ENCODE results near the gene RRP9. TPM values are rescaled to one million over a fixed set of nuclear protein-coding genes. Genes with fewer than 3 reads are reported as not detected.
A peak's percentile ranks its signal among the peaks of the same experiment; 100 is the strongest.

The RRP9 gene
- total and polyA plus RNA-seq, 4 donors, result 8.2 to 47.6 (median 33.5) TPM

GRCh38 chr3:51954713-51955112, 13.0 kb upstream of the RRP9 start:
- no peak for TF ChIP-seq CTCF (IDR thresholded peaks at IDR 0.05; ENCODE audit: control extremely low read depth, extremely low read depth)
- Histone ChIP-seq H3K9me3 (ENCODE audit: control insufficient read depth in 4 of 4, insufficient read depth in 3 of 4, low read length in 3 of 4) (no peaks in the 10 kb centered on the region), H3K4me3 (no peak overlapping the region), H3K4me1 (ENCODE audit: control insufficient read depth in 5 of 5, insufficient read depth in 5 of 5, low read length in 5 of 5) (peaks cover 0 to 11% (median 4%) of the 10 kb centered on the region in 5 donors), H3K27ac (ENCODE audit: low read depth in 1 of 2, low read length in 1 of 2) (no peak overlapping the region), H3K27me3 (ENCODE audit: control insufficient read depth in 3 of 3, insufficient read depth in 3 of 3, low read length in 2 of 3) (peaks cover 0 to 6% (median 0%) of the 10 kb centered on the region in 3 donors), H3K9ac (ENCODE audit: insufficient read depth in 1 of 2, low read length in 2 of 2) (no peak overlapping the region), H3K36me3 (ENCODE audit: control insufficient read depth in 4 of 4, insufficient read depth in 4 of 4, low read length in 4 of 4) (peaks cover 0 to 7% (median under 1%) of the 10 kb centered on the region in 4 donors)
- DNase-seq, result no peak
- no peak for ATAC-seq (ENCODE audit: insufficient read depth, low FRiP score)
- WGBS, 2 donors, result 88% methylated on average over 1 of the region's 1 CpG

- no peaks in the 10 kb centered on the region for H3K9me3 ChIP-seq (ENCODE audit: control insufficient read depth in 4 of 4, insufficient read depth in 3 of 4, low read length in 3 of 4)
- H3K36me3 ChIP-seq (ENCODE audit: control insufficient read depth in 4 of 4, insufficient read depth in 4 of 4, low read length in 4 of 4), result peaks cover 0 to 7% (median under 1%) of the 10 kb centered on the region in 4 donors
- no peak overlapping the region for H3K9ac ChIP-seq (ENCODE audit: insufficient read depth in 1 of 2, low read length in 2 of 2)
- H3K27ac ChIP-seq (ENCODE audit: low read depth in 1 of 2, low read length in 1 of 2), result no peak overlapping the region
- TF ChIP-seq CTCF (IDR thresholded peaks at IDR 0.05; ENCODE audit: control extremely low read depth, extremely low read depth), result no peak
- H3K4me3 ChIP-seq, result no peak overlapping the region
- H3K4me1 ChIP-seq (ENCODE audit: control insufficient read depth in 5 of 5, insufficient read depth in 5 of 5, low read length in 5 of 5), result peaks cover 0 to 11% (median 4%) of the 10 kb centered on the region in 5 donors
- H3K27me3 ChIP-seq (ENCODE audit: control insufficient read depth in 3 of 3, insufficient read depth in 3 of 3, low read length in 2 of 3), result peaks cover 0 to 6% (median 0%) of the 10 kb centered on the region in 3 donors
- ATAC-seq (ENCODE audit: insufficient read depth, low FRiP score), result no peak
- WGBS, 2 donors, result 51 to 70% methylated on average over 6 of the region's 6 CpGs
- DNase-seq, result no peak
Observed at GRCh38 chr3:51954105-51954504, 12.4 kb upstream of the RRP9 start.

DNA sequence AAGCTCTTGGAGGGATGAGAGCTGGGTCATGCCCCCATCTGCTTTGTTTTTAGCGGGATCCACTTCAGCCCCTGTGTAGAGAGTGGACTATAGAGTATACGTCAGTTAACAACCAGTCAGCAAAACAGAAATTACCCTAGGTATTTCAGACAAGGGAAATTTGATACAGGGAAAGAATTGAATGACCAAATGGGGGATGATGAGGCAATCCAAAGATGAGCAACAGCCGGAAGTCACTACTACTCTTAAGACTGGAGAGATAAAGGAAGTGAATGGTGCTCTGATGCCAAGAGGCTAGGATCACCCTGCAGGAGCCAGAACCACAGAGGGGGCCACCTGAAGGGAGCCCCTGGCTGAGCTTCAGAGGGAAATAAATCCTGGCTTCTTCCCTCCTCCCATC, 11.7 kb upstream of the RRP9 start:
- no peak for TF ChIP-seq CTCF (IDR thresholded peaks at IDR 0.05; ENCODE audit: control extremely low read depth, extremely low read depth)
- Histone ChIP-seq H3K36me3 (ENCODE audit: control insufficient read depth in 4 of 4, insufficient read depth in 4 of 4, low read length in 4 of 4) (peaks cover 0 to 4% (median 0%) of the 10 kb centered on the region in 4 donors), H3K27ac (ENCODE audit: low read depth in 1 of 2, low read length in 1 of 2) (no peak overlapping the region), H3K27me3 (ENCODE audit: control insufficient read depth in 3 of 3, insufficient read depth in 3 of 3, low read length in 2 of 3) (peaks cover 0 to 6% (median 0%) of the 10 kb centered on the region in 3 donors), H3K4me3 (no peak overlapping the region), H3K9me3 (ENCODE audit: control insufficient read depth in 4 of 4, insufficient read depth in 3 of 4, low read length in 3 of 4) (peaks cover 0 to 2% (median 0%) of the 10 kb centered on the region in 4 donors), H3K9ac (ENCODE audit: insufficient read depth in 1 of 2, low read length in 2 of 2) (no peak overlapping the region), H3K4me1 (ENCODE audit: control insufficient read depth in 5 of 5, insufficient read depth in 5 of 5, low read length in 5 of 5) (peaks cover 0 to 11% (median 4%) of the 10 kb centered on the region in 5 donors)
- peak in 1 of 3 donors; percentile 26 for DNase-seq
- no peak for ATAC-seq (ENCODE audit: insufficient read depth, low FRiP score)
- WGBS, 2 donors, result 47 to 63% methylated on average over 3 of the region's 3 CpGs

GRCh38 chr3:51950899-51951298, 9.2 kb upstream of the RRP9 start:
- DNase-seq, result no peak
- H3K27me3 ChIP-seq (ENCODE audit: control insufficient read depth in 3 of 3, insufficient read depth in 3 of 3, low read length in 2 of 3), result peaks cover 0 to 6% (median 0%) of the 10 kb centered on the region in 3 donors
- H3K4me1 ChIP-seq (ENCODE audit: control insufficient read depth in 5 of 5, insufficient read depth in 5 of 5, low read length in 5 of 5), result peaks cover 0 to 5% (median 0%) of the 10 kb centered on the region in 5 donors
- ATAC-seq (ENCODE audit: insufficient read depth, low FRiP score), result no peak
- no peak overlapping the region for H3K27ac ChIP-seq (ENCODE audit: low read depth in 1 of 2, low read length in 1 of 2)
- H3K9me3 ChIP-seq (ENCODE audit: control insufficient read depth in 4 of 4, insufficient read depth in 3 of 4, low read length in 3 of 4), result peaks cover 0 to 2% (median 0%) of the 10 kb centered on the region in 4 donors
- 90 to 96% methylated on average over 2 of the region's 2 CpGs for WGBS, 2 donors
- no peak for TF ChIP-seq CTCF (IDR thresholded peaks at IDR 0.05; ENCODE audit: control extremely low read depth, extremely low read depth)
- H3K36me3 ChIP-seq (ENCODE audit: control insufficient read depth in 4 of 4, insufficient read depth in 4 of 4, low read length in 4 of 4), result peaks cover 0 to 2% (median 0%) of the 10 kb centered on the region in 4 donors
- H3K4me3 ChIP-seq, result no peak overlapping the region
- no peak overlapping the region for H3K9ac ChIP-seq (ENCODE audit: insufficient read depth in 1 of 2, low read length in 2 of 2)
